MM.1S (cell line): Measurements from ENCODE around the gene NTRK3.

Experiments
- DNase-seq: peaks from one replicate; pipeline ENCODE4 v3.0.0-alpha.2; 2015
- H2AFZ ChIP-seq: fragments of 300-600 bp; sonication (generic); 2 replicates; pipeline ENCODE4 v1.6.0; 2016; ENCODE audit warnings: antibody characterized with exemption, low read length
- H3F3A ChIP-seq: fragments of 300-600 bp; sonication (generic); 2 replicates; pipeline ENCODE4 v1.6.1; 2016; ENCODE audit warnings: mild to moderate bottlenecking, antibody characterized with exemption, low read length, moderate library complexity, mixed read lengths; ENCODE audit not compliant: insufficient read depth
- H3K27ac ChIP-seq: fragments of 300-600 bp; sonication (generic); 2 replicates; pipeline ENCODE4 v1.5.1; 2016; ENCODE audit warnings: mild to moderate bottlenecking, low read length
- H3K27me3 ChIP-seq: fragments of 300-600 bp; sonication (generic); replicated peaks from 2 replicates; pipeline ENCODE4 v1.6.0; 2016; ENCODE audit warnings: low read length; ENCODE audit not compliant: insufficient read depth
- H3K36me3 ChIP-seq: fragments of 300-600 bp; sonication (generic); replicated peaks from 2 replicates; pipeline ENCODE4 v1.6.1; 2016; ENCODE audit warnings: mild to moderate bottlenecking, low read length, mixed read lengths; ENCODE audit not compliant: insufficient read depth
- H3K4me1 ChIP-seq: fragments of 300-600 bp; sonication (generic); 2 replicates; pipeline ENCODE4 v1.6.1; 2016; ENCODE audit warnings: low read length, mixed read lengths
- H3K4me2 ChIP-seq: fragments of 300-600 bp; sonication (generic); 2 replicates; pipeline ENCODE4 v1.6.0; 2016; ENCODE audit warnings: low read depth, low read length
- H3K4me3 ChIP-seq: fragments of 300-600 bp; sonication (generic); 2 replicates; pipeline ENCODE4 v1.5.1; 2016; ENCODE audit warnings: low read length, mixed read lengths
- H3K79me2 ChIP-seq: fragments of 300-600 bp; sonication (generic); 2 replicates; pipeline ENCODE4 v1.6.1; 2016; ENCODE audit warnings: mixed run types, low read length, mixed read lengths
- H3K9ac ChIP-seq: fragments of 300-600 bp; sonication (generic); 2 replicates; pipeline ENCODE4 v1.6.1; 2016; ENCODE audit warnings: low read length, mixed read lengths
- H3K9me2 ChIP-seq: fragments of 300-600 bp; sonication (generic); replicated peaks from 2 replicates; pipeline ENCODE4 v1.6.1; 2016; ENCODE audit warnings: mild to moderate bottlenecking, low read length, mixed read lengths; ENCODE audit not compliant: insufficient read depth
- H3K9me3 ChIP-seq: fragments of 300-600 bp; sonication (generic); replicated peaks from 2 replicates; pipeline ENCODE4 v1.6.1; 2016; ENCODE audit warnings: mild to moderate bottlenecking, low read length, mixed read lengths; ENCODE audit not compliant: insufficient read depth
- H4K20me1 ChIP-seq: fragments of 300-600 bp; sonication (generic); 2 replicates; pipeline ENCODE4 v1.6.1; 2016; ENCODE audit warnings: mild to moderate bottlenecking, low read length, moderate library complexity, mixed read lengths; ENCODE audit not compliant: insufficient read depth
- EZH2 ChIP-seq: fragments of 300-600 bp; sonication (generic); optimal IDR thresholded peaks from 2 replicates; pipeline ENCODE3; 2017; ENCODE audit warnings: low read depth, mild to moderate bottlenecking, antibody characterized with exemption, low read length, mixed read lengths
- EZH2phosphoT487 ChIP-seq: fragments of 300-600 bp; sonication (generic); IDR thresholded peaks from 2 replicates; pipeline ENCODE4 v1.6.1; 2018; ENCODE audit warnings: antibody characterized with exemption, low read length
- TF ChIP-seq, protein P1 (sequence below): fragments of 300-600 bp; sonication (generic); IDR thresholded peaks from 2 replicates; pipeline ENCODE4 v1.5.1; 2016; ENCODE audit warnings: antibody characterized with exemption, low read length, mixed read lengths

Gene NTRK3

DNA sequence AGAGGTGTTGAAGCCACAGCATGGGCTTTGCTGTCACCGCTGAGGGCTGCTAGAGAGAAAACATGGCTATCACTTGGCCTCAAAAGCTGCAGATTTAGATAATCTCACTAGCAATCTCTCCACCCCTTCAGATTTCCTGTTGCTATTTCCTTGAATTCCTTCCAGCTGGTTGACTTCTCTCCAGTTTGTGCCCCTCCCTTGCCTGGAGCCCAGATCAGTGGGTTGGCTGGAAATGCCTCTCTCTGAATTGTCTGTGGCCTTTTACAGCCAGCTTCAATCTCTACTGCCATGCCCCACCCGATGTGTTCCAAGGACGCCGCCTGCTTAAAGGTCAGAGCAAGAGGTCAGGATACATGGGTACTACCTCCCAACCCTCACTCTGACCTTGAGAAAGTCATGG, 294.1 kb downstream of the NTRK3 start:
- Histone ChIP-seq H3K9ac (no peak overlapping the region), H3K27ac (no peak overlapping the region), H3K36me3 (no peaks in the 10 kb centered on the region), H3F3A (no peaks in the 10 kb centered on the region), H3K4me3 (no peak overlapping the region), H3K27me3 (no peaks in the 10 kb centered on the region), H2AFZ (no peak overlapping the region), H3K9me2 (no peaks in the 10 kb centered on the region), H3K9me3 (no peaks in the 10 kb centered on the region), H3K79me2 (no peaks in the 10 kb centered on the region), H4K20me1 (no peaks in the 10 kb centered on the region), H3K4me2 (no peak overlapping the region), H3K4me1 (no peaks in the 10 kb centered on the region)
- DNase-seq, result no peak
- no peak for TF ChIP-seq EZH2
- no peak for TF ChIP-seq EZH2phosphoT487
- TF ChIP-seq, protein P1, sequence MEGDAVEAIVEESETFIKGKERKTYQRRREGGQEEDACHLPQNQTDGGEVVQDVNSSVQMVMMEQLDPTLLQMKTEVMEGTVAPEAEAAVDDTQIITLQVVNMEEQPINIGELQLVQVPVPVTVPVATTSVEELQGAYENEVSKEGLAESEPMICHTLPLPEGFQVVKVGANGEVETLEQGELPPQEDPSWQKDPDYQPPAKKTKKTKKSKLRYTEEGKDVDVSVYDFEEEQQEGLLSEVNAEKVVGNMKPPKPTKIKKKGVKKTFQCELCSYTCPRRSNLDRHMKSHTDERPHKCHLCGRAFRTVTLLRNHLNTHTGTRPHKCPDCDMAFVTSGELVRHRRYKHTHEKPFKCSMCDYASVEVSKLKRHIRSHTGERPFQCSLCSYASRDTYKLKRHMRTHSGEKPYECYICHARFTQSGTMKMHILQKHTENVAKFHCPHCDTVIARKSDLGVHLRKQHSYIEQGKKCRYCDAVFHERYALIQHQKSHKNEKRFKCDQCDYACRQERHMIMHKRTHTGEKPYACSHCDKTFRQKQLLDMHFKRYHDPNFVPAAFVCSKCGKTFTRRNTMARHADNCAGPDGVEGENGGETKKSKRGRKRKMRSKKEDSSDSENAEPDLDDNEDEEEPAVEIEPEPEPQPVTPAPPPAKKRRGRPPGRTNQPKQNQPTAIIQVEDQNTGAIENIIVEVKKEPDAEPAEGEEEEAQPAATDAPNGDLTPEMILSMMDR, result no peak

DNA sequence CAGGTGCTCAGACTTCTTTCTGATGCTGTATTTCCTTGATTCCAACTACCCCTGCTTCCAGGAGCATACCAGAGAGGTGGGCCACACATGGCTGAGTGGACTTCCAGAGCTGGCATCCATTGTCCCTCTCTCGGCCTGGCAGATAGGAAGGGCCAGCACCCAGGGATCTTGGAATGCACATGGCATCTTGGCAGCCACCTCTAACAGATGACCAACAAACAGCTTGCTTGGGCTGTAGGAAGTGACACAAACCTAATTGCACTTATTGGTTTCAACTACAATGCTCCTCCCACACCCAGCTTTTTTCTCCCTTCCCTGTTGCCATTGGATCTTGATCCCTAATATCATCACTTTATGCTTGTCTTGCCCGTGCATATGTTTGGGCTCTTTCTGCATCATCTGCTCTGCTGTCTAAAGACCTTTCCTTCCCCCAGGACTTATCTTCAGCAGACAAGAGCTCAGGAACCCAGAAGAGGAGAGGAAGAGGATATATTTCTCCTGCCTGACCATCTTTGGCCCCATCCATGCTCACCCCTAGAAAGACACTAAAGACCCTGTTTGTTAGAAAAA, 294.6 kb downstream of the NTRK3 start:
- no peaks in the 10 kb centered on the region for H3K9me3 ChIP-seq
- no peak overlapping the region for H2AFZ ChIP-seq
- H3K27ac ChIP-seq, result no peak overlapping the region
- H3K36me3 ChIP-seq, result no peaks in the 10 kb centered on the region
- no peaks in the 10 kb centered on the region for H3K27me3 ChIP-seq
- H3K4me1 ChIP-seq, result no peaks in the 10 kb centered on the region
- no peak overlapping the region for H3K4me3 ChIP-seq
- no peak for TF ChIP-seq EZH2
- DNase-seq, result no peak
- H4K20me1 ChIP-seq, result no peaks in the 10 kb centered on the region
- H3K4me2 ChIP-seq, result no peak overlapping the region
- H3K9me2 ChIP-seq, result no peaks in the 10 kb centered on the region
- no peak overlapping the region for H3K9ac ChIP-seq
- H3K79me2 ChIP-seq, result no peaks in the 10 kb centered on the region
- H3F3A ChIP-seq, result no peaks in the 10 kb centered on the region

DNA sequence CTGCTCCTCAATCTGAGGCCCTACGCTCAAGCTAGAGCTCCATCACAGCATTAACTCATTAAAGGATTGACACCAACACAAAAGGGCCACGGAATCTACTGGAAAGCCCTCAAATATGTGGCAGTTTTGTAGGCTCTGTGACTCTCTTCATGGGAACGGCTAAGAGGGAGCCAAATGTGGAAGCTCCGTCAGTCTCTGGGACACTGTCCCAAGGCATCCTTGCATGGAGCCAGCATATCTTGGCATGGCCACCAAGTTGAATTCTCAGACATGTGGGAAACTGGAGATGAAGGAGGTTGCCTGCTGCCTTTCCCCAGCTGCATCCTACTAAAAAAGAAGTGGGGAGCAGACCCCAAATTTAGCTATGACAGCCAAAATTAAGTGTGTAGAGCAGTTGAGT, 296.9 kb downstream of the NTRK3 start:
- Histone ChIP-seq H3K9me3 (no peaks in the 10 kb centered on the region), H2AFZ (no peak overlapping the region), H3K4me2 (no peak overlapping the region), H3K4me1 (no peaks in the 10 kb centered on the region), H3K9me2 (no peaks in the 10 kb centered on the region), H3K9ac (no peak overlapping the region), H3K79me2 (no peaks in the 10 kb centered on the region), H3K36me3 (no peaks in the 10 kb centered on the region), H3K27me3 (no peaks in the 10 kb centered on the region), H3K4me3 (no peak overlapping the region), H4K20me1 (no peaks in the 10 kb centered on the region), H3K27ac (no peak overlapping the region), H3F3A (no peaks in the 10 kb centered on the region)
- DNase-seq, result no peak
- TF ChIP-seq, protein P1, result no peak
- TF ChIP-seq EZH2 (no peak), EZH2phosphoT487 (no peak)

GRCh38 chr15:87959080-87959479, 297.5 kb downstream of the NTRK3 start:
- no peak for DNase-seq
- no peaks in the 10 kb centered on the region for H3K9me3 ChIP-seq
- no peaks in the 10 kb centered on the region for H3K9me2 ChIP-seq
- no peaks in the 10 kb centered on the region for H3F3A ChIP-seq
- no peaks in the 10 kb centered on the region for H4K20me1 ChIP-seq
- H3K4me1 ChIP-seq, result no peaks in the 10 kb centered on the region
- H2AFZ ChIP-seq, result no peak overlapping the region
- no peaks in the 10 kb centered on the region for H3K79me2 ChIP-seq
- TF ChIP-seq EZH2, result no peak
- TF ChIP-seq, protein P1, result no peak
- no peak for TF ChIP-seq EZH2phosphoT487
- no peak overlapping the region for H3K9ac ChIP-seq
- H3K27ac ChIP-seq, result no peak overlapping the region
- H3K27me3 ChIP-seq, result no peaks in the 10 kb centered on the region
- H3K4me3 ChIP-seq, result no peak overlapping the region
- no peak overlapping the region for H3K4me2 ChIP-seq
- no peaks in the 10 kb centered on the region for H3K36me3 ChIP-seq
